22Rv1 (cell line): Measurements from ENCODE around the gene L3MBTL4.

Source experiments
- ZFX ChIP-seq: fragments of 450-650 bp; IDR thresholded peaks from 2 replicates; pipeline ENCODE4 v1.6.1; 2017; ENCODE audit warnings: antibody characterized with exemption, borderline replicate concordance
- TF ChIP-seq, protein P1 (sequence below): fragments of 450-650 bp; IDR thresholded peaks from 2 replicates; pipeline ENCODE4 v1.5.1; 2017; ENCODE audit warnings: mild to moderate bottlenecking

DNA sequence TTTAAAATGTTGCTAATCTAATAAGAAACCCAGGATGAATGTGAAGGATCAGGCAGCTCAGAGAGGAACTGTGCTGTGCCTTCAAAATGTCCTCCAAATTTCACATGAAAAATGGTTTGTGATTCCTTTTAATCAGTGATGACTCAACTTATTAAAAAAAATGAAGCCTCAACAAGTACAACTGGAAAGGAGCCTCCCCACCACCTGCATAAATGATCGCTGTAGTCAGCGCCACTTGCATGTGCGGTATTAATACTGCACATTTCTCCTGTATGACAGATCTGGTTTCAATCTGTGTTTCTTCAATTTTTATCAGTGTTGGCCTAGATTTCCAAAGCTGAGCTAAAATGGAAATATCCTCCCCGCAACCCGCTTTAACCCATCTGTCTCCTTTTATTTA lies 404.4 kb downstream of the L3MBTL4 start:
- TF ChIP-seq, protein P1, sequence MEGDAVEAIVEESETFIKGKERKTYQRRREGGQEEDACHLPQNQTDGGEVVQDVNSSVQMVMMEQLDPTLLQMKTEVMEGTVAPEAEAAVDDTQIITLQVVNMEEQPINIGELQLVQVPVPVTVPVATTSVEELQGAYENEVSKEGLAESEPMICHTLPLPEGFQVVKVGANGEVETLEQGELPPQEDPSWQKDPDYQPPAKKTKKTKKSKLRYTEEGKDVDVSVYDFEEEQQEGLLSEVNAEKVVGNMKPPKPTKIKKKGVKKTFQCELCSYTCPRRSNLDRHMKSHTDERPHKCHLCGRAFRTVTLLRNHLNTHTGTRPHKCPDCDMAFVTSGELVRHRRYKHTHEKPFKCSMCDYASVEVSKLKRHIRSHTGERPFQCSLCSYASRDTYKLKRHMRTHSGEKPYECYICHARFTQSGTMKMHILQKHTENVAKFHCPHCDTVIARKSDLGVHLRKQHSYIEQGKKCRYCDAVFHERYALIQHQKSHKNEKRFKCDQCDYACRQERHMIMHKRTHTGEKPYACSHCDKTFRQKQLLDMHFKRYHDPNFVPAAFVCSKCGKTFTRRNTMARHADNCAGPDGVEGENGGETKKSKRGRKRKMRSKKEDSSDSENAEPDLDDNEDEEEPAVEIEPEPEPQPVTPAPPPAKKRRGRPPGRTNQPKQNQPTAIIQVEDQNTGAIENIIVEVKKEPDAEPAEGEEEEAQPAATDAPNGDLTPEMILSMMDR: no peak
- TF ChIP-seq ZFX: no peak
